SU-DHL-6 (cell line): ENCODE data around the gene LRRTM2.

Experiments used
- H2AFZ ChIP-seq: fragments of 200-600 bp; sonication (generic); 2 replicates; pipeline ENCODE4 v1.6.1; 2014; ENCODE audit warnings: low read depth, mild to moderate bottlenecking, moderate library complexity, mixed read lengths, antibody characterized with exemption, low read length; ENCODE audit not compliant: severe bottlenecking
- H3F3A ChIP-seq: fragments of 200-600 bp; shearing (Covaris generic); 2 replicates; pipeline ENCODE4 v1.6.0; 2016; ENCODE audit warnings: antibody characterized with exemption, mild to moderate bottlenecking; ENCODE audit not compliant: insufficient read depth
- H3K27ac ChIP-seq: fragments of 200-600 bp; sonication (generic); 2 replicates; pipeline ENCODE4 v1.5.1; 2016; ENCODE audit warnings: low read depth, mild to moderate bottlenecking, low read length, moderate library complexity, mixed read lengths
- H3K27me3 ChIP-seq: fragments of 200-600 bp; sonication (generic), shearing (Covaris generic); 2 replicates; pipeline ENCODE4 v1.6.0; 2014; ENCODE audit warnings: mild to moderate bottlenecking, low read length
- H3K36me3 ChIP-seq: fragments of 200-600 bp; sonication (generic); 2 replicates; pipeline ENCODE4 v1.6.1; 2014; ENCODE audit warnings: mild to moderate bottlenecking, low read length, mixed read lengths
- H3K4me2 ChIP-seq: fragments of 300-600, 200-600 bp; shearing (Covaris generic), sonication (generic); 2 replicates; pipeline ENCODE4 v1.6.0; 2014; ENCODE audit warnings: low read length, low read depth, mild to moderate bottlenecking; ENCODE audit not compliant: poor library complexity, severe bottlenecking
- H3K4me3 ChIP-seq: fragments of 200-600 bp; sonication (generic); 2 replicates; pipeline ENCODE4 v1.5.1; 2014; ENCODE audit warnings: antibody characterized with exemption, low read length, mild to moderate bottlenecking, mixed read lengths; ENCODE audit not compliant: insufficient read depth, poor library complexity, severe bottlenecking
- H3K79me2 ChIP-seq: fragments of 200-600 bp; sonication (generic); 2 replicates; pipeline ENCODE4 v1.6.1; 2014; ENCODE audit warnings: mild to moderate bottlenecking, low read length, moderate library complexity; ENCODE audit not compliant: insufficient read depth
- H3K9ac ChIP-seq: fragments of 200-600 bp; sonication (generic); 2 replicates; pipeline ENCODE4 v1.7.0; 2014; ENCODE audit warnings: mild to moderate bottlenecking, low read length
- H3K9me2 ChIP-seq: fragments of 200-600 bp; sonication (generic); replicated peaks from 2 replicates; pipeline ENCODE4 v1.6.1; 2014; ENCODE audit warnings: low read length; ENCODE audit not compliant: insufficient read depth
- H3K9me3 ChIP-seq: fragments of 200-600 bp; sonication (generic); 2 replicates; pipeline ENCODE4 v1.6.1; 2014; ENCODE audit warnings: low read length, mixed read lengths; ENCODE audit not compliant: insufficient read depth
- H4K20me1 ChIP-seq: fragments of 200-600 bp; sonication (generic); 2 replicates; pipeline ENCODE4 v1.6.1; 2014; ENCODE audit warnings: low read depth, mild to moderate bottlenecking, antibody characterized with exemption, low read length, moderate library complexity, mixed read lengths
- CTCF ChIP-seq: fragments of 200-600 bp; sonication (generic); IDR thresholded peaks from one replicate; pipeline ENCODE4 v1.5.1; 2017; ENCODE audit warnings: antibody characterized with exemption, mild to moderate bottlenecking, low read length, moderate library complexity; ENCODE audit not compliant: insufficient read depth, poor library complexity, severe bottlenecking
- EZH2phosphoT487 ChIP-seq: fragments of 200-600 bp; sonication (generic), shearing (Covaris generic); conservative IDR thresholded peaks from 2 replicates; pipeline ENCODE4 v1.6.1; 2018; ENCODE audit warnings: mild to moderate bottlenecking, antibody characterized with exemption, low read length, moderate library complexity, mixed read lengths

The LRRTM2 gene

GRCh38 chr5:138873466-138874221, 1.5 kb downstream of the LRRTM2 start:
- Histone ChIP-seq H3K27me3 (no peaks in the 10 kb centered on the region), H3K9me2 (no peaks in the 10 kb centered on the region), H2AFZ (no peak overlapping the region), H3K9me3 (no peaks in the 10 kb centered on the region), H3K79me2 (no peaks in the 10 kb centered on the region), H3K27ac (no peak overlapping the region), H4K20me1 (no peaks in the 10 kb centered on the region), H3K36me3 (no peaks in the 10 kb centered on the region), H3K9ac (no peak overlapping the region), H3K4me3 (no peak overlapping the region), H3K4me2 (no peak overlapping the region), H3F3A (no peaks in the 10 kb centered on the region)
- TF ChIP-seq CTCF, result no peak
- no peak for TF ChIP-seq EZH2phosphoT487

- Histone ChIP-seq H3K27ac (no peak overlapping the region), H3K79me2 (no peaks in the 10 kb centered on the region), H3K36me3 (no peaks in the 10 kb centered on the region), H3K4me2 (no peak overlapping the region), H3K4me3 (no peak overlapping the region), H3K9me2 (no peaks in the 10 kb centered on the region), H2AFZ (no peak overlapping the region), H3K9ac (no peak overlapping the region), H3F3A (no peaks in the 10 kb centered on the region), H3K27me3 (no peaks in the 10 kb centered on the region), H4K20me1 (no peaks in the 10 kb centered on the region), H3K9me3 (no peaks in the 10 kb centered on the region)
- TF ChIP-seq EZH2phosphoT487 (no peak), CTCF (no peak)
Observed at GRCh38 chr5:138872841-138873465, 2.2 kb downstream of the LRRTM2 start.

- TF ChIP-seq EZH2phosphoT487 (no peak), CTCF (no peak)
- Histone ChIP-seq H3K9me3 (no peaks in the 10 kb centered on the region), H3K4me3 (no peak overlapping the region), H3K9ac (no peak overlapping the region), H4K20me1 (no peaks in the 10 kb centered on the region), H3K27ac (no peak overlapping the region), H3K79me2 (no peaks in the 10 kb centered on the region), H3K27me3 (no peaks in the 10 kb centered on the region), H2AFZ (no peak overlapping the region), H3K4me2 (no peak overlapping the region), H3F3A (no peaks in the 10 kb centered on the region), H3K9me2 (no peaks in the 10 kb centered on the region), H3K36me3 (no peaks in the 10 kb centered on the region)
Observed at GRCh38 chr5:138870611-138871010, 4.5 kb downstream of the LRRTM2 start.
